ENCODE data around the gene RFX2. TPM values are rescaled to one million over a fixed set of nuclear protein-coding genes. Genes with fewer than 3 reads are reported as not detected.
A peak's percentile ranks its signal among the peaks of the same experiment; 100 is the strongest.

The RFX2 gene
- total and polyA plus RNA-seq, 9 of the 15 experiments (the other 6 are each of a cell fraction or from before 2014, with no cell fraction given) = 3.6 to 18.7 (median 8.7) TPM

DNA sequence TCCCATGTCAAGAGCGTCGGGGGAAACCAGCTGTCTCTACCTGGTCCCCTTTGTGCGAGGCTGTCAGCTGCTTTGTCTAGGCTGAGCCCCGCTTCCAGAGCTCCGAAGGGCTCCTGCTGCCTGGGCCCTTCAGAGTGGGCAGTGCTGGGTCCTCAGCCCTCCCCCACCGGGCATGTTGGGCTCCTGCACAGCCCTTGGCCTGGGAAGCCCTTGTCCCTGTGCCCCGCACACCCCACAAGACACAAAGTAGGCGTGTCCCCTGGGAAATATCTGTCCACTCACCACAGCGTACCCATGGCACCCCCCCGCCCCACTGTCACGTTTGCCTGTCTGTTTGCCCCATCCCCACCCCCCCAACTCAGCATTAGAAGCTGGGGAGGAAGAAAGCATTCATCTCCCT, 92.7 kb downstream of the RFX2 start:
- Histone ChIP-seq H4K20me1 (replicated peaks; ENCODE audit: control insufficient read depth, insufficient read depth, low read length) (peaks cover 4% of the 10 kb centered on the region), H3K79me2 (ENCODE audit: control insufficient read depth, insufficient read depth, low read length) (no peaks in the 10 kb centered on the region), H2AFZ (ENCODE audit: low read depth, low read length) (no peak overlapping the region), H3K4me3 (no peak overlapping the region), H3K4me1 (replicated peaks in 1 of 2; ENCODE audit: control insufficient read depth in 2 of 2, insufficient read depth in 2 of 2, low read length in 2 of 2) (peaks cover 0 to 18% of the 10 kb centered on the region in 2 experiments; a peak in 2 of 5 replicates), H3K36me3 (ENCODE audit: control insufficient read depth, insufficient read depth, low read length) (no peaks in the 10 kb centered on the region), H3K9ac (ENCODE audit: insufficient read depth in 1 of 2, low read depth in 2 of 2, low read length in 2 of 2) (peak overlapping the region in 1 of 2 experiments; percentile 61; a peak in 1 of 4 replicates), H3K9me1 (ENCODE audit: control insufficient read depth, insufficient read depth, low read length) (no peaks in the 10 kb centered on the region), H3K4me2 (ENCODE audit: insufficient read depth, low read length) (no peak overlapping the region), H3K27me3 (ENCODE audit: control insufficient read depth in 2 of 2, insufficient read depth in 2 of 2, low read length in 2 of 2) (no peaks in the 10 kb centered on the region), H3K27ac (ENCODE audit: extremely low read depth, low read depth, low read length) (no peak overlapping the region), H3K9me3 (replicated peaks; ENCODE audit: control insufficient read depth, insufficient read depth, low read depth, low read length) (no peaks in the 10 kb centered on the region)
- intact Hi-C loops (cut with micrococcal nuclease) = no loop called here
- ChIA-PET CTCF (ENCODE audit: low intra/inter-chr PET ratio) (no interaction called here), POLR2A (interaction anchor here (0.8 to 1.8 kb wide), 2 partner anchors 15 to 27 kb away, joined by 3 to 4 read pairs; no protein-coding TSS in a partner anchor)
- no peak for ATAC-seq
- TF ChIP-seq KLF13 (tag; IDR thresholded peaks at IDR 0.05; ENCODE audit: borderline replicate concordance, low read depth) = no peak
- TF ChIP-seq SMAD3 (CRISPR knock-in tag; conservative IDR thresholded peaks at IDR 0.05) = no peak
- peak; percentile 49 for TF ChIP-seq POLR2G (IDR thresholded peaks at IDR 0.05; ENCODE audit: low read depth, low read length)
- no peak for FAIRE-seq
- DNase-seq (ENCODE audit: extremely low read depth in 1 of 4, low spot score in 3 of 4) = no peak
- 48% methylated on average over 9 of the region's 11 CpGs for WGBS (ENCODE audit: insufficient coverage, low coverage, missing lambda C conversion rate)
- in situ Hi-C loops (cut with MboI) = no loop called here
- BruUV-seq (replicated peaks) = no TSS peak

- H3K4me3 ChIP-seq = no peak overlapping the region
- no peaks in the 10 kb centered on the region for H3K9me1 ChIP-seq (ENCODE audit: control insufficient read depth, insufficient read depth, low read length)
- no peaks in the 10 kb centered on the region for H3K27me3 ChIP-seq (ENCODE audit: control insufficient read depth in 2 of 2, insufficient read depth in 2 of 2, low read length in 2 of 2)
- no peaks in the 10 kb centered on the region for H3K36me3 ChIP-seq (ENCODE audit: control insufficient read depth, insufficient read depth, low read length)
- peaks cover 0 to 10% of the 10 kb centered on the region in 2 experiments; a peak in 2 of 5 replicates for H3K4me1 ChIP-seq (replicated peaks in 1 of 2; ENCODE audit: control insufficient read depth in 2 of 2, insufficient read depth in 2 of 2, low read length in 2 of 2)
- CTCF ChIA-PET (ENCODE audit: low intra/inter-chr PET ratio) = no interaction called here
- TF ChIP-seq ZNF23 (CRISPR knock-in tag; IDR thresholded peaks at IDR 0.05) = no peak
- TF ChIP-seq POLR3G (IDR thresholded peaks at IDR 0.05; ENCODE audit: extremely low read depth, insufficient read length, insufficient replicate concordance) = no peak
- no peak for TF ChIP-seq ZNF431 (CRISPR knock-in tag; IDR thresholded peaks at IDR 0.05)
- no peak for TF ChIP-seq ASH1L (IDR thresholded peaks at IDR 0.05; ENCODE audit: borderline replicate concordance, low read depth, partially characterized antibody)
- TF ChIP-seq NELFE (IDR thresholded peaks at IDR 0.05; ENCODE audit: insufficient read depth, insufficient read length) = no peak
- TF ChIP-seq ILF3 (IDR thresholded peaks at IDR 0.05; ENCODE audit: borderline replicate concordance) = no peak
- no peak for TF ChIP-seq ETV1 (tag; conservative IDR thresholded peaks at IDR 0.05; ENCODE audit: low read depth)
- no peak for TF ChIP-seq CREM (IDR thresholded peaks at IDR 0.05; ENCODE audit: low read depth)
- no peak for TF ChIP-seq TAF15 (IDR thresholded peaks at IDR 0.05; ENCODE audit: low read depth, low read length)
- H3K27ac ChIP-seq (ENCODE audit: extremely low read depth, low read depth, low read length) = no peak overlapping the region
- FAIRE-seq (no peak), DNase-seq (ENCODE audit: extremely low read depth in 1 of 4, low spot score in 3 of 4) (no peak), ATAC-seq (no peak)
- POLR2A ChIA-PET = interaction anchor here (0.6 kb wide), 1 partner anchor 1501 kb away, joined by 3 read pairs; no protein-coding TSS in a partner anchor
- in situ Hi-C loops (cut with MboI) (no loop called here), intact Hi-C loops (cut with micrococcal nuclease) (no loop called here)
- H3K4me2 ChIP-seq (ENCODE audit: insufficient read depth, low read length) = no peak overlapping the region
- H2AFZ ChIP-seq (ENCODE audit: low read depth, low read length) = no peak overlapping the region
- no TSS peak for BruUV-seq (replicated peaks)
- H3K9me3 ChIP-seq (replicated peaks; ENCODE audit: control insufficient read depth, insufficient read depth, low read depth, low read length) = no peaks in the 10 kb centered on the region
- no peaks in the 10 kb centered on the region; the same call in 1 of the 2 replicates for H4K20me1 ChIP-seq (replicated peaks; ENCODE audit: control insufficient read depth, insufficient read depth, low read length)
- no peaks in the 10 kb centered on the region for H3K79me2 ChIP-seq (ENCODE audit: control insufficient read depth, insufficient read depth, low read length)
- 84% methylated on average over 23 of the region's 26 CpGs for WGBS (ENCODE audit: insufficient coverage, low coverage, missing lambda C conversion rate)
- no peak overlapping the region for H3K9ac ChIP-seq (ENCODE audit: insufficient read depth in 1 of 2, low read depth in 2 of 2, low read length in 2 of 2)
Observed at GRCh38 chr19:6015841-6016545, 94.3 kb downstream of the RFX2 start.
